GM19467 (cell line): ENCODE data around the gene HILPDA.
"Not testable (repeated sequence)": the region's sequence is repeated elsewhere in the genome, so short reads cannot be mapped to it uniquely, and the experiment has no call there.

Experiments used
- ATAC-seq: cut with Tn5 transposase; IDR thresholded peaks from one replicate; pipeline ENCODE4 v1.9.1; 2021; ENCODE audit warnings: mild to moderate bottlenecking, moderate library complexity; ENCODE audit not compliant: unreplicated experiment

HILPDA gene

GRCh38 chr7:128459394-128459878, 3.8 kb downstream of the HILPDA start:
- ATAC-seq = peak; percentile 39

GRCh38 chr7:128462460-128462859, 6.8 kb downstream of the HILPDA start:
- no peak for ATAC-seq

GRCh38 chr7:128463345-128463744, 7.7 kb downstream of the HILPDA start:
- ATAC-seq = not testable (repeated sequence)

GRCh38 chr7:128463933-128464332, 8.3 kb downstream of the HILPDA start:
- ATAC-seq = not testable (repeated sequence)

- not testable (repeated sequence) for ATAC-seq
Measured at GRCh38 chr7:128466871-128467270, 11.2 kb downstream of the HILPDA start.

- ATAC-seq = peak; percentile 88
Measured at GRCh38 chr7:128476402-128477335, 21.0 kb downstream of the HILPDA start, which contains the start of gene METTL2B. Gene METTL2B, plus strand, starts transcription at chr7:128476748. Its CDS starts 18 bp downstream, at chr7:128476766.

GRCh38 chr7:128477336-128477690, 21.6 kb downstream of the HILPDA start:
- ATAC-seq = not testable (repeated sequence)

- ATAC-seq = not testable (repeated sequence)
Measured at GRCh38 chr7:128479082-128479481, 23.4 kb downstream of the HILPDA start.

- not testable (repeated sequence) for ATAC-seq
Measured at GRCh38 chr7:128488134-128488533, 32.5 kb downstream of the HILPDA start.

GRCh38 chr7:128497405-128497804, 41.7 kb downstream of the HILPDA start:
- no peak for ATAC-seq

GRCh38 chr7:128505416-128505815, 49.7 kb downstream of the HILPDA start:
- ATAC-seq = not testable (repeated sequence)

- ATAC-seq = peak; percentile 40
Measured at GRCh38 chr7:128506819-128507218, 51.1 kb downstream of the HILPDA start.

- ATAC-seq = peak; percentile 32
Measured at GRCh38 chr7:128507321-128507993, 51.8 kb downstream of the HILPDA start.
